ENCODE results near the gene PRR23E.

DNA sequence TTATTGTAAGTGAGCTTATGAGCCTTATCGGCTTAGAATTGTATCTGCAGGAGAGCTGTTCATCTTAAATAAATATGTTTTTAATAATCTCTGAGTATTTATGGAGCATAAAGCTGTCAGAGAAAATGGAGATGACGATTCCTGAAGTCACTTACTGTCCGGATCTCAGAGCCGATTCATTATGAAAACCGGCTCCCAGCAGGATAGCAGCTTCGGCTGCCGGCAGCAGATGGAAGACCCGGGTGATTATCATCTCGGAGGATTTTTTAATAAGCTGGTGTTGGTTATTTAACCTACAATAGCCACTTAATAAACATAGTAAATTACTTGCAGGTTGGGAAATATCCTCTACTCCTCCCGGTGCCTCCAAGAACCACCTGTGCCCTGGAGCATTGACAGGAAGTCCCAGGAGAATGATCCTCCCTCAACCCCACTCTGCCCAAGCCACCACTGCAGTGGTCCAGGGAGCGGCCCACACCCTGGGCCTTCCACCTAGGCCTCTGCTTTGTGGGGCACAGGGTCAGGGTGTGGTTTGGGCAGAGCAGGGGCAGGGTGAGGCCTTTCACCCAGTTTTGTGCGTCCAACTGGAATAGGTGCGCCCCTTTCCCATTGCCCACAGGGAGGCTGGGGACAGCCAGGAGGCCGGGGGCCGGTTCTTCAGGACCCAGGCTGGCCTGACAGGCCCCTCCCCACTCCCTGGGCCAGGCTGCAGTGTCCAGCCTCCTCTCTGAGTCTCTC, 42.2 kb upstream of the PRR23E start:
- TF ChIP-seq, protein P1, sequence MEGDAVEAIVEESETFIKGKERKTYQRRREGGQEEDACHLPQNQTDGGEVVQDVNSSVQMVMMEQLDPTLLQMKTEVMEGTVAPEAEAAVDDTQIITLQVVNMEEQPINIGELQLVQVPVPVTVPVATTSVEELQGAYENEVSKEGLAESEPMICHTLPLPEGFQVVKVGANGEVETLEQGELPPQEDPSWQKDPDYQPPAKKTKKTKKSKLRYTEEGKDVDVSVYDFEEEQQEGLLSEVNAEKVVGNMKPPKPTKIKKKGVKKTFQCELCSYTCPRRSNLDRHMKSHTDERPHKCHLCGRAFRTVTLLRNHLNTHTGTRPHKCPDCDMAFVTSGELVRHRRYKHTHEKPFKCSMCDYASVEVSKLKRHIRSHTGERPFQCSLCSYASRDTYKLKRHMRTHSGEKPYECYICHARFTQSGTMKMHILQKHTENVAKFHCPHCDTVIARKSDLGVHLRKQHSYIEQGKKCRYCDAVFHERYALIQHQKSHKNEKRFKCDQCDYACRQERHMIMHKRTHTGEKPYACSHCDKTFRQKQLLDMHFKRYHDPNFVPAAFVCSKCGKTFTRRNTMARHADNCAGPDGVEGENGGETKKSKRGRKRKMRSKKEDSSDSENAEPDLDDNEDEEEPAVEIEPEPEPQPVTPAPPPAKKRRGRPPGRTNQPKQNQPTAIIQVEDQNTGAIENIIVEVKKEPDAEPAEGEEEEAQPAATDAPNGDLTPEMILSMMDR (IDR thresholded peaks at IDR 0.05): no peak
- no peak for TF ChIP-seq POLR2A (IDR thresholded peaks at IDR 0.05)
- TF ChIP-seq EP300 (IDR thresholded peaks at IDR 0.05): no peak
